ENCODE measurements around the gene CMTM6.
"Not testable (repeated sequence)": the region's sequence is repeated elsewhere in the genome, so short reads cannot be mapped to it uniquely, and the experiment has no call there.

Gene CMTM6

GRCh38 chr3:32540899-32541298, 38.2 kb upstream of the CMTM6 start:
- no peak for DNase-seq (ENCODE audit: extremely low read depth, low read depth)
- no peak for TF ChIP-seq CTCF (IDR thresholded peaks at IDR 0.05; ENCODE audit: low read depth, low read length)

- no peak for TF ChIP-seq CTCF (IDR thresholded peaks at IDR 0.05; ENCODE audit: low read depth, low read length)
- no peak for DNase-seq (ENCODE audit: extremely low read depth, low read depth)
These were observed 29.8 kb upstream of the CMTM6 start for GRCh38 chr3:32532434-32532833.

GRCh38 chr3:32531010-32531647, 28.5 kb upstream of the CMTM6 start:
- no peak for DNase-seq (ENCODE audit: extremely low read depth, low read depth)
- TF ChIP-seq CTCF (IDR thresholded peaks at IDR 0.05; ENCODE audit: low read depth, low read length), result no peak

GRCh38 chr3:32525720-32526119, 23.1 kb upstream of the CMTM6 start:
- no peak for DNase-seq (ENCODE audit: extremely low read depth, low read depth)
- no peak for TF ChIP-seq CTCF (IDR thresholded peaks at IDR 0.05; ENCODE audit: low read depth, low read length)

GRCh38 chr3:32522682-32523081, 20.0 kb upstream of the CMTM6 start:
- DNase-seq (ENCODE audit: extremely low read depth, low read depth), result no peak

GRCh38 chr3:32518921-32519320, 16.3 kb upstream of the CMTM6 start:
- DNase-seq (ENCODE audit: extremely low read depth, low read depth), result not testable (repeated sequence)

More at GRCh38 chr3:32522682-32523081, 20.0 kb upstream of the CMTM6 start:
- no peak for TF ChIP-seq CTCF (IDR thresholded peaks at IDR 0.05; ENCODE audit: low read depth, low read length)

- not testable (repeated sequence) for DNase-seq (ENCODE audit: extremely low read depth, low read depth)
These were observed 14.1 kb upstream of the CMTM6 start for GRCh38 chr3:32516751-32517150.

- TF ChIP-seq CTCF (IDR thresholded peaks at IDR 0.05; ENCODE audit: low read depth, low read length), result no peak
These were observed 8.4 kb upstream of the CMTM6 start for GRCh38 chr3:32511005-32511404.

More at GRCh38 chr3:32511005-32511404, 8.4 kb upstream of the CMTM6 start:
- DNase-seq (ENCODE audit: extremely low read depth, low read depth), result no peak
